Kidney glomerular epithelial cell (primary cell): ENCODE data around the gene CACNB2.

ENCODE experiments used
- DNase-seq: peaks from one replicate; lab custom pipeline; 2025; lab: John Stamatoyannopoulos, UW

The CACNB2 gene

DNA sequence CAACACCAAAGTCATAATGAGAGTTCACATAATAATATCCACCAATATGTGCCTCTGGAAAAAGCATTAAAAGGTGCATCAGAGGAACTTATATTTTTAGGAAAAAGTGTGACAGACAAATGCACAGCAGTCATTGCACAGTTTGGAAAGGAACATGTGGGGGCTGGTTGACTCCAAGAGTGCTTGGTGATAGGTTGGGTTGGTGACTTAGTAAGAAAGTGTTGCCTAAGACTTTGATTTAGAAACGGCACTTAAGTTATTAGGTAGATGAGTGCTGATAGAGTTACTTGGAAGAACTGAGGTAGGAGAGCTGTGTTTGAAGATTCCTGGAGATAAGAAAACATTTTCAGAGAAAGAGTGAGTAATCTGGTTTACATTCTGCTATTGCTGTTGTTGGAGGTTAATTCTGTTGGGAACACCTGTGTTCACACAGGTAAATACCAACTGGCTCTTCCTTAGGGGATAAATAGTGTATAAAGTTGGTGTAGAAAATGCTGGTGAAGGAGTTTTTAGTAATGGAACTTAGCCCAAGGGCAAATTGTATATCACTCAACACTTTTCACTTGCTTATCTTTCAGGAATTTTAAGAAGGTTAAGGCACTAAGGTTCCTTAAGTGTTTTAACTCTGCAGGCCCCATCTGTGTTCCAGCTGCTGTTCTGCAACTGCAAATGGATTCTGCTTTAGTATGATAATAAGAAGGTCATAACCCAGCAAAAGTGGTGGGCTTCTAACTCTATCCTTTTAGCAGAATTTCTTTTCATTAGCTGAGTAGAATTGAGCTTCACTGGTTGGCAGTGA is 315.1 kb downstream of the CACNB2 start:
- no peak for DNase-seq

DNA sequence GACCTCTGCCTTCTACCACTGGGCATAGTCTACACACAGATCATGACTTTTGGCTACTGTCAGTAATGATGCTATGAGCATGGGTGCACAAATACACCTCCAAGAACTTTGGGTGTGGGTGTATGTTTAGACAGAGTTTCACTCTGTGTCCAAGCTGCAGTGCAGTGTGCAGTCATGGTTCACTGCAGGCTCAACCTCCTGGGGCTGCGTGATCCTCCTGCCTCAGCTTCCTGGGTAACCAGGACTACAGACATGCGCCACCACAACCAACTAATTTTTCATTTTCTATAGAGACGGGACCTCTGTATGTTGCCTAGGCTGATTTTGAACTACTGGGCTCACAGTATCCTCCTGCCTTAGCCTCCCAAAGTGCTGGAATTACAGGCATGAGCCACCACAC is 316.8 kb downstream of the CACNB2 start:
- DNase-seq = no peak

DNA sequence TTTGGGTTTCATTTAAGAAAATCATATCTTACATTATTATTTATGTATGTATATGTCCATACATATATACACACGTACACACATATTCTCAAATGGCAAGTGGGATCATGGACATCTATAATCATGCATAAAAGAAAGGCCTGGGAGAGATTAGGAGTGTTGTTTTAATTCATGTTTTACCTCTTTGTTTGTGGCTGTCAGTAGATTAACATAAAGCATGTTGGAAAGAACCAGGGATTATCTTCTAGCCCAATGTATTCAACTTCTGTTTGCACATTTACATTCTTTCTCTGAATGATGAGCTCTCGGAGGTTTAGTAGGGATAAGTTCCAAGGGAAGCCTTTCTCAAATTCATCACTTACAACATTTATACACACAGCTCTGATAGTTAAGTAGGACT is 319.8 kb downstream of the CACNB2 start:
- DNase-seq = no peak

DNA sequence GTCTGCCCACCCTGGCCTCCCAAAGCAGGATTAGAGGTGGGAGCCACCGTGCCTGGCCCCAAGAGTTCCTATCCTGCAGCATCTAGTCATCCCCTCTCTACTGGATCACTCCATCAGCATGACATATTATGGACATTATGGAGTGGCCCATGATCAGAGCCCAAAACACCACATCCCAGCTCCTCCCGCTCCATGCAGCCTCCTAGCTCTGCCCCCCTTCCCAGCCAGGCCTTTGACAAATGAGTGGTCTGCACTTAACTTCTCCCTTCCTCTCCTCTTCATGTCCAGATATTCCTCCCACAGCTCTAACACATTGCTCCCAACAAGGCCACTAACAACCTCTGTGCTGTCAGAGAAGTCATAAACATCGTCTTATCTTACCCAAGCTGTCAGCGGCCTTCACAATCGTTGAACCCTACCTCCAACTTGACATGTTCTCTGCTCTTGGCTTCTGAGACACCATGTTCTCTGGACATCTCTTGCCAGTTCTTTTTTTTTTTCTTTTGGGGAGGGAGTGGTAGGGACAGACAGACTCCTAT is 323.5 kb downstream of the CACNB2 start:
- no peak for DNase-seq

DNA sequence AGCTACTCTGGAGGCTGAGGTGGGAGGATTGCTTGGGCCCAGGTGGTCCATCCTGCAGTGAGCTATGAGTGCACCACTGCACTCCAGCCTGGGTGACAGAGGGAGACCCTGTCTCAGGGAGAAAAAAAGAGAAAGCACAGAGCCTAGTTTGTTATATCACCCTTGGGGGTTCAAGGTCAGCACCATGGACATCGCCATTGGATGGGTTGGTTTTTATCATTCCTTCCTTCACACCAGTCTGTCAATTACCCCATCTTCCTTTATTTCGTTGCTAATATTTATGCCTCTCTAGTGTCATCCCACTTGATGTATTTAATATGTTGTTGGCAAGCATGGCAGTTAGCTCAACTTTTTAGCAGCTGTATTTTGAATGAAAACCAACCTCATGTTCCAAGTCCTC is 328.9 kb downstream of the CACNB2 start:
- DNase-seq = no peak

DNA sequence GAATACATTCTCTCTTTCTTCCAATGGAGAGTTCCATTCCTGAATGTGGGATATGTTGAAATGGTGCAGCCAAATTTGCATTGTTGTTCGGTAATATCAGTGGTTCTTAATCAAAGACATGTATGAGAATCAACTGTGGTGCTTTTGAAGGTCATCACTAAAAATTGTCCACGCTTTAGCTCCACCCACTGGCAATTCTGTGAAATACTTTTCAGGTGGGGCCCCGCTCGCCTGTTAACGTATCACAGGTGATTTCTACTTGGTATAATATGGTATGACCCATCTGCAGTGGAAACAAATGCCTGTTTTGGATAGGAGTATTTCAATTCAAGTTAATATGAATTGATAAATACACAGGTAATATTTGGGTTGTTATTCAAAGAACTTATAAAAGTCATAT is 332.8 kb downstream of the CACNB2 start:
- no peak for DNase-seq

DNA sequence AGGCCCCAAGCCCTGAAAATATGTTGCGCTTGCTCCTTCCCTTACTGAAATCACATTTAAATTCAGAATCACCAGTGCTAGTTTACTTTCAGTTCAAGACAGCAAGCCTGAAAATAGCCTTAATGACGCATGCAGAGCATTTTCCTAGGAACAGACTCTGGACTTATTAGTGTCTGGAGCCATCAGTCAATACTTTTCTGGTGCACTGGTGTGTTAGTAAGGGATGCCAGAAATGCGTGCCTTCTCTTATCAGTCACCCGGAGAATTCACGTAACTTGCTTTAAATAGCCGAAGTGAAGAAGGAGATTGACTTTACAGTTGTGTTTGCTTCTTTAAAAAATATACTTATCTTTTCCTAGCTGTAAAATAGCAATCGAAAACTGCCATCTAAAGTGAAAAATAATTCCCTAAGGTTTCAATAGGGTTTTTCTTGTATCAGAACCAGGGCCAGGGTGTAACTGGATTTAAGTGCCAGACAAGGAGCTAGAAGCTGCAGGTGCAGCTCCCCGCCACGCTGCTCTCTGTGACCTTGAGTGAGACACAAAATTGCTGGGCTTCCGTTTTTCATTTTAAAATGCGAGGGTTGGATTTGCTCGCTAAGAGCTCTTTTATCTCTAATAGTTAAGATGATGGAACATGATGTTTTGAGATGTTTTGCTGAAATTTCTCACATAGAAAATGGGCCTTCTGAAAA is 333.3 kb downstream of the CACNB2 start:
- DNase-seq = no peak

DNA sequence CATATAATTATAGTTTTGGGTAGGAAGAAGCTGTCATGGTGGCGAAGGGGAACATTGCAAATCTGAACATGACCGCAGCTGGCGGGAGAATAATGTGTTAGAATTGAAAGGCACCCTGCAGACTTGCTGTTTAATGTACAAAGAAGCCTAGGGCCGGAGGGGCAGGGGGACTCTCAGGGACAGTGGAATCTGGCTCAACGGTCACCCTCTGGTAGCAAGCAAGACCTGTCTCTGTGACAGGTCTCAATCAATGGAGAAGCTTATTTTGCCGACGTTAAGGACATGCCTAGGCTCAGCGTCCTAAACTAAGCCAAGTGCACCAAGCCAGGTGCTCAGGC is 333.9 kb downstream of the CACNB2 start:
- no peak for DNase-seq

DNA sequence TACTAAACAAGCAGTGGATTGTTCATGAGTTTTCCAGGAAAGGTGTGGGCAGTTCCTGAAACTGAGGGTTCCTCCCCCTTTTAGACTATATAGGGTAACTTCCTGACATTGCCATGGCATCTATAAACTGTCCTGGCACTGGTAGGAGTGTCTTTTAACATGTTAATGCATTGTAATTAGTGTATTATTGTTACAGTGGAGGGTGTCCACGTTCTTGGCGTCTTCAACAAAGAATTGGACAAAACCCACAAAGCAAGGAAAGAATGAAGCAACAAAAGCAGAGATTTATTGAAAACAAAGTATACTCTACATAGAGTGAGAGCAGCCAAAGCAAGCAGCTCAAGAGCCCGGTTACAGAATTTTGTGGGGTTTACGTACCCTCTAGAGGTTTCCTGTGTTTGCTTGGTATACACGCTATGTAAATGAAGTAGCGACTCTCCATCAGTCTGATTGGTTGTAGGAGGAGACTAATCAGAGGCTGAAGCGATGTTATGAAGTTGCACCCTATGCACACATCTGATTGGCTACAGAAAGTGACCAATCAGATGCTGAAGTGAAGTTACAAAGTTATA is 335.9 kb downstream of the CACNB2 start:
- no peak for DNase-seq

DNA sequence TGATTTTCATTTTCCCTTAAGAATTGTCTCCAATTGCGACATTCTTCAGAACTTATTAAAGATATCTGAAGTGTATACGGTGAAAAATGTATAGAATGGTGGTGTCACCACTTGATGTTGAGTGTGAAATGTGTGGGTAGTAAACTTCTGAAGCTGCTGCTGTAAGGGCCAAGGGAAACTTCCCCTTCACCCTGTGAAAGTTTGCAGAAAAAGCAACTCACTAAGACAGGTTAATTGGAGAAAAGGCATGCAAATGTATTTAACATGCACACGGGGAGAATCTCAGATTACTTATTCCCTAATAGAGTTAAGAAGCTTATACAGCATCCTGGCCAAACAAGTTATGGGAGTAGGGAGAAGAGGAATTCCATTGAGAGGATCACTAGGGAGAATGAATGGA is 338.1 kb downstream of the CACNB2 start:
- no peak for DNase-seq

DNA sequence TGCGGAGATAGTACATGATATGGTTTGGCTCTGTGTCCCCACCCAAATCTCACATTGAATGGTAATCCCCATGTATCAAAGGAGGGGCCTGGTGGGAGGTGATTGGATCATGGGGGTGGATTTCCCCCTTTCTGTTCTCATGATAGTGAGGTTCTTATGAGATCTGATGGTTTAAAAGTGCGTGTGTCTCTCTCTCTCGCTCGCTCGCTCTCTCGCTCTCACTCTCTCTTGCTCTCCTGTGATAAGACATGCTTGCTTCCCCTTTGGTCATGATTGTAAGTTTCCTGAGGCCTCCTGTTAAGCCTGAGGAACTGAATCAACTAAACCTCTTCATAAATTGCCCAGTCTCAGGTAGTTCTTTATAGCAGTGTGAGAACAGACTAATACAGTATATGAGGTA is 339.3 kb downstream of the CACNB2 start:
- no peak for DNase-seq

DNA sequence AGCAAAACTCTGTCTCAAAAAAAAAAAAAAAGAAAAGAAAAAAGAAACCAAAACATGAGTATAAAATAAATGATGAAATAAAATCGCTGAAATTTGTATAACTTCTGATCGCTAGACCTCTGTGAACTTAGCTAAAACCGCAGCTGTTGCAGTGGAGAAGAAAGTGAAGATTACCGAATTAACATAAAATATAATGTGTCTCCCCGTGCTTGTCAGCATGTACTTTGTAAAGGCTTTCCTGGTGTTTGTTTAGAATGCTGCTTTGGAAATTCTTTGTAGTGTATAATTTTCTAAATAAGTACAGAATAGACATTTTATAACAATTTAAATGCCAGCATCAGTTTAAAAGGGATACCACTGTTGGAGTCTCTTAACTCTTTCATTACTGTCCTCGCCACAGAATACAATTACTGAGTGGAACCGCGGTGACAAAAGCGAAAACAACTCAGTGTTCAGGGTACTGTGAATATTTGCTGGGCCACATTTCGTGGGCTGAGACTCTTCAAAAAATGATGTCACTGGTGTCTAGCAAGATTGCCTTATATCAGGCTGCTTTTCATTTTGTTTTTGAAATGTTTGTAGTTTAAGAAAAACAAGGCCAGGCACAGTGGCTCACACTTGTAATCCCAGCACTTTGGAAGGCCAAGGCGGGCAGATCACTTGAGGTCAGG is 343.4 kb downstream of the CACNB2 start:
- DNase-seq = no peak

DNA sequence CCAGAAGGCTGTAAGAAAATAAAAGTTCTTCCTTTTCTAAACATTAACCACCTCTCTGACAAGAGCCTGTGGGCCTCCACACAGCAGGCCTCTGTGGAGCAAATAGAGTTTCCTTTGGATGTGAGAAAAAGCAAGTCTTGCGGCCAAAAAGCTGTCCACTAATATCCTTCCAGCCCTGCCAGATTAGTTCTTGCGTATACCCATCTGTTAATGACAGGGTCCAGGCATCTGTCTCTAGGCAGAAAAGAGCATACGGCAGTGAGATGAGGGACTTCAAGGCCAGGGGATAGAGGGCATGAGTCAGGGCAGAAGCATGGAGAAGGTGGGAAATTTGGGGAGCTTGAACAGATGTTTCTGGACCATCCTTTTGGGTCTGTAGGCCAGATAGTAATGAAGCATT is 346.2 kb downstream of the CACNB2 start:
- DNase-seq = no peak

DNA sequence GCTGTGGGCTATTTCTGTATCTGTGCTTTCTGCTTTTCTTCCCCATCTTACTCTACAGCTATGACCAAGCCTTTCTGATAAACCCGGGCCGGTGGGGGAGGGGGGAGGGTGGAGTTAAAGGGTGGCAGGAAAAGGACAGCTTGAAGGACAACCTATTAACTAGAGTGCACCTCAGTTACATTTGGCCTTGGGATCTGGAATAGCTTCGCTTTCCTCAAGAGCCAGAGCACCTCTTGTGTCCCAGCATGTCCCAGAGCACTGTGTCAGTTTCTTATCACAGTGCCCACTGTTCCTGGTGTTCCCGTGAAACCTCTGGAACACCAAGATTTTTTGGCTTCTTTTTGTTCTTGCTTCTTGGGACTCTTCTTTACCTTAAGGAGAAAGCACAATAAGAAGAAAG is 350.5 kb downstream of the CACNB2 start:
- DNase-seq = no peak

DNA sequence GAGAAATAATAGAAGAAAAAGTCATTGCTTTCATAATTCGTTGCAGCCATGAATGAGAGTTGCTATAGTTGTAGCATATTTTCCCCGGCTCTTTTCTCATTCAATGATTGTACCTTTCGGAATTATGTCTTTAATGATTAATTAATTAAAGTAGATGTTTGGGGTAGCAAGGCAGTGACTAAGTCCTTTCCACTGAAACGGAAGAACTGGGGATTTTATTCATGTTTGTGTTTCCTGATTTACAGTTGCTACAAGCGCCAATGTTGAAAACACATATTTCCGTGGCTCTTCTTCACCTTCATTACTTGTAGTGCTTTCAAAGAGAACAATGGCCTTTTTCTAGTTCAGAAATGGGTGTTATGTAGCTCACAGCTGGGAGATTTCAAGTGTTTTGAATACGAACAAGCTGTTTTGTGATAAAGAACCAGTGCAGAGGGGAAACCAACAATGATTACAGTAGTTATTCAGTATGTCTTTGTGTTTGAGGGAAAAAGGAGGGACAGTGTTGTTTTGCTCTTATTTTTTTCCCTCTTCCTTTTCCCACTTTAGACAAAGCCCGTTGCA is 357.7 kb downstream of the CACNB2 start:
- no peak for DNase-seq

DNA sequence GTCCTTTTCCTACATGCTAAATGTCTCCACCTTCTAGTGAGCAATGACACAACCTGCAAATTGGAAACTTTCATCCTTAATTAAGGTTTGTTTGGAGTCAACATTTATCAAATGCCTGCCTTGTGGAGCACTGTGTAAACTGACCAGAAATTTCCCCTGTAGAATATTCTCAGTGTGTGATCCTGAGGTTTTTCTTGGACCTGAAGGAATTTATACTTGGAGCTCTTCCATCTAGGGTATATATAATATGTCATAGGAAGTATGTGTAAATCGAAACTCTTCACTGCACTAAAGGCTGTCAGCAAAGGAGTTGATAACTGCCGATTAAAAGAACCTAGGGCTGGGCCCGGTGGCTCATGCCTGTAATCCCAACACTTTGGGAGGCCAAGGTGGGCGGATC is 358.8 kb downstream of the CACNB2 start:
- no peak for DNase-seq

DNA sequence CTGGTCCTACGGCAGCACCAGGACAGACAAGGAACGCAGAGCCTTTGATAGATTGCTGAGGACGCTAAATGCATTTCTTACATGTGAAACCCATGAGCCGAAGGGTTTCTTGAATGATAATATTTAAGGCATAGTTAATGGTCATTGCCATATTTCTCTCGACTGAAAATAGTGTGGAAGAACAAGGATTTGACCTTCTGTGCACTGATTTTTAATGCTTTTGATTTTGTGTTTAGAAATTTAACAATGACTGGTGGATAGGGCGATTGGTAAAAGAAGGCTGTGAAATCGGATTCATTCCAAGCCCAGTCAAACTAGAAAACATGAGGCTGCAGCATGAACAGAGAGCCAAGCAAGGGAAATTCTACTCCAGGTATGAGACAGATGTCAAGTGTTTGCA is 360.4 kb downstream of the CACNB2 start:
- DNase-seq = no peak

DNA sequence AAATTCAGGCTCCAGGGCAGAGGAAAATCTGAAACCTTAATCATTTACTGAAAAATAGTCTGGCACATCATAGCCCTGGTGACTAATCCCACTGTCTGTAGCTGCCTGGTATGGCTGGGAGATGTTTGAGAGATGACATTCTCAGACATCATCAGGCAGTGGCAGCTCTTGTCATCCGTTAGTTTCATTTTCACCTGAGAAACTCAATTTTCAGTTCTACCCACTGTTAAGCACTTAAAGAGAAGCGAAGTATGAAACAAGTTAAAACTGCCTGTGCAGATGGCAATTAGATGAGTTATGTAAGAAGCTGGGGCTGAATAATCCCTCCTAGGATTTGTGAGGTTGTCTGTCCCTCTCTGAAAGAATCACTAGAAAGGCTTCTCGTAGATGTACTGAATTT is 361.0 kb downstream of the CACNB2 start:
- DNase-seq = peak; percentile 64

DNA sequence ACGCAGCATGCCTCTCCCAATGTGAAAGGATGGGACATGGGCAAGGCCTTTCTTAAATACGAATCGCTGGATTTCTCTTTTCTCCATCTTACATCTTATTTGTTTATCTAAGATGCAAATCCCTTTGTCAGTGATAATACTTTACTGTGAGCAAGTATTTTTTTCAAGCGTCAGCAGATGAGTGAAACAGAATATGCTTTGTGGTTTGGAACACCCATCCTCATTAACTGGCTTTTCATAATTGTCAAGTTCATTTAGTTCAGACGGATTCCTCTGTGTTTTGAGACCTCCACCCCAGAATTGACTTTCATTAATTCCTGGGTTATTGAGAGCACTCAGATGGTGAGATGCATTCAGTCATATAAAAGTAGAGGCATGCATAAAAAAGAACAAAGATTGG is 361.4 kb downstream of the CACNB2 start:
- no peak for DNase-seq

DNA sequence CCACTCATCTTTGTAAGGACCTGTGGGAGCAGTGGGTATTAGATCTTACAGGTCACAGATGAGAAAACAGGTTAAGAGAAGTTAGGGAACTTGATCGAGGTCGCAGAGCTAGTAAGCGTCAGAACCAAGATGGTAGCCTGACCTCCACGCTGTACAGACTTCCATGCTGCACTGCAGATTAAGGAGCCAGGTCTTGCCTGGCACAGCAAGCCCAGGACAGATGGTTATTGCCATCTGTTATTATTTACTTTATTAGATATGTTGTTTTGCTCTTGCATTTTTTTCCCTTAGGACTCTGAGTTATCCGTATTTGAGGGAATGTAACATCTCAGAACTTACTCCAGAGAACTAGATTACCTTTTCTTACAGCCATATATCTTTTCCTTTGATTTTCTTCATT is 363.9 kb downstream of the CACNB2 start:
- DNase-seq = no peak

DNA sequence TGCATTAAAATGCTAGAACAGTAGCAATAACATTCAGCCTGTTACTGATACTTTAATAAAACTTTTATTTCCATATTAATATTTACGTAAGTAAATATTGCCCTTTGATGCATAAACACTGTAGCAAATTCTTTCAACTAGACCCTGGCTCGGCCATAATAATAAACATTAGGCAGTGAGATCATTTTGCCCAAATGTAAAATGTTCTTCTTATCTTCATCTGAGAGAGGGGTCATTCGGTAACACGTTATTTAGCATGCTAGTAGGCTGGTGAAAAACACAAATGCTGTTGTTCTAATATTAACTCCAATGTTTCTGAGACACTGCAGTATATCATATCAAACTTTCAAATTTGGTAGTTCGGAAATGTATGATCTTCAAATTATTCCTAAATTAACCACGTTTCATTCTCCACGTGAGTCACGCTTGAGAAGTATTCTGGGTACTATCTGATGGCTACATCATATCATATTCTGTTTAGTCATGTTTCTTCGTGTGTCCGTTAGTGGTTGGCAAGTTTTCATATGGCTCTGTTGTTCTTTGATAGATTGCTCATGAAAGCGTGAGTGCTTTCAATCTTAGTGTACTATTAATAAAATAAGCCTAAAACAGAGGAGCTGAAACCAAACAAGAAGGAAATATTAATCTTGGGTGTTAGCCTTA is 365.4 kb downstream of the CACNB2 start:
- no peak for DNase-seq

DNA sequence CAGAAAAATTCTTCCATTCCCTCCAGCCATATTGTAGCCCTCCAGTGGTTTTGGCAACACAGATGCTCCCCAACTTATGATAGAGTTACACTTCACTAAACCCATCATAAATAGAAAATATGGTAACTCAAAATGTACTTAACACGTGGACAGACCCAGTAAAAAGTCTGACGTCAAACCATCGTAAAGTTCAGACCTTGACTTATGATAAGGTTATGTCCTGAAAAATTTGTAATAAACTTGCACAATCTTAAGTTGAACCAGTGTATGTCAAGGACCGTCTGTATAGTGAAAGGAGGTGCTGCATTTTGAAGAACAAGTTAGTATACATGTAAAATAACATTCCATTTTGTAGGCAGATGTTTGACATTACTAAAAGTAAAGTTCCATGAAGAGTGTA is 368.4 kb downstream of the CACNB2 start:
- DNase-seq = no peak
